GM19238 (cell line): ENCODE results near the gene BTBD9.
"Not testable (repeated sequence)": the region's sequence is repeated elsewhere in the genome, so short reads cannot be mapped to it uniquely, and the experiment has no call there.

Experiments
- DNase-seq: peaks from one replicate; pipeline ENCODE4 v3.0.0; 2011; ENCODE audit warnings: low spot score; ENCODE audit not compliant: insufficient read length

Gene BTBD9

DNA sequence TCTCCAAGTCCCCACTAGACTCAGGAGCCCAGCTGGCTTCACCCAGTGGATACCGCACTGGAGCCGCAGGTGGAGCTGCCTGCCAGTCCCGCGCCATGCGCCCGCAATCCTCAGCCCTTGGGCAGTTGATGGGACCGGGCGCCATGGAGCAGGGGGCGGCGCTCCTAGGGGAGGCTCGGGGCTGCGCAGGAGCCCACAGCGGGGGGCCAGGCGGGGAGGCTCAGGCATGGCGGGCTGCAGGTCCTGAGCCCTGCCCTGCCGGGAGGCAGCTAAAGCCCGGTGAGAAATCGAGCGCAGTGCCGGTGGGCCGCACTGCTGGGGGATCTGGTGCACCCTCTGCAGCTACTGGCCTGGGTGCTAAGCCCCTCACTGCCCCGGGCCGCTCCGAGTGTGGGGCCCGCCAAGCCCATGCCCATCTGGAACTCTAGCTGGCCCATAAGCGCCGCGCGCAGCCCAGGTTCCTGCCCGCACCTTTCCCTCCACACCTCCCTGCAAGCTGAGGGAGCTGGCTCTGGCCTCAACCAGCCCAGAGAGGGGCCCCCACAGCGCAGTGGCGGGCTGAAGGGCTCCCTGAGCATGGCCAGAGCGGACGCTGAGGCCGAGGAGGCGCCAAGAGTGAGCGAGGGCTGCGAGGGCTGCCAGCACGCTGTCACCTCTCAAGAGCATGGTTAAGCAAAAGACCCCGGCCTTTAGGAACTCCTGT, 515.4 kb downstream of the BTBD9 start:
- DNase-seq, result not testable (repeated sequence)

DNA sequence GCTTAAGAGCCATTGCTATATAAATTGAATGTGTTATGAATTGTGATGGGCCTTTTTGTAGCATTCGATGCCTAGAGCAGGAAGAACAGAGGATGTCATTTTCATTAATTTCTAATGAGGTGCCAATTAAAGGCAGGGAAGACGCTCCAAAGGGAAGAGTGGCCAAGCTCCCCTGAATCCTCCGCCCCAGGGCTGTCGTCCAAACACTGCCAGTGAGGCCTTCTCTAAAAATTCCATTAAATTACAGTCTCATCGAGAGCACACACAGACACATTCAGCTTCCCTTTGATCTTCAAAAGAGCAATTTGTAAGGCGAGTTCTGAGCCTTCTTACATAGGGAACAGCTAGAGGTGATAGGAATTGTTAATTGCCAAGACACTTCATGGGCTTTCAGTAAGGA, 520.2 kb downstream of the BTBD9 start:
- DNase-seq, result no peak

DNA sequence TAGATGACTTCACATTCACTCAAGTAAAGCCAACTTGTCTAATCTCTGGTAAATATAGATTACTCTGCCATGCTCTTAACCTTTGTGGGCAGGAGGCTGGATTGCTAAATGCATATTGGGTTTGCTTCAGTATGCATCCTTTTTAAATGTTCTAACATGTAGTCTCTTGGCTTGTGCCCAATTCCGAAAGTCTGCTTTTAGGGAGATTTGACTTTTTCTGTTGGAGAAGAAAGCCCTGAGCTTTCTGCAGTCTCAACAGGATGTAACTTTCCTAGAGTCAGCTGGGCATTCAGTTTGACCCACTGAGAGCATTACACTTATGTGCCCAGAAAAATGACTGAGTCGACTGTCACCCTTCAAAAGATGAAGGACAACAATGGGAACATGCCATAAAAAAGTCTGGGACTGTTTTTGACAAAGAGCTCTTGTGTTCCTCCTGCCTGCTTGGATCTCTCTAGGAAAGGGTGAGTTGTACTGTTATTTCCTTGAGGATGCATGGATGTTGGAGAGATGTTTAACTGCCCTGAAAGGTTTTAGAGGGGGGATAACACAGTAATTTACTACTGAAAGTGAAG, 520.9 kb downstream of the BTBD9 start:
- DNase-seq, result no peak
